Panc1 (cell line): ENCODE results near the gene TBC1D22A.

Source experiments
- CTCF ChIP-seq: fragments of 450-650 bp; IDR thresholded peaks from 2 replicates; pipeline ENCODE4 v1.5.1; 2017; ENCODE audit warnings: mild to moderate bottlenecking
- POLR2AphosphoS5 ChIP-seq: IDR thresholded peaks from 2 replicates; pipeline ENCODE4 v1.6.1; 2012; ENCODE audit warnings: mild to moderate bottlenecking, low read depth, low read length, moderate library complexity
- REST ChIP-seq, 2 experiments: IDR thresholded peaks; 2 replicates each; pipeline ENCODE4 v1.6.1; 2011 to 2012; ENCODE audit warnings: low read depth in 2 of 2, control low read depth in 1 of 2, low read length in 1 of 2, mild to moderate bottlenecking in 1 of 2, moderate library complexity in 1 of 2; ENCODE audit not compliant: insufficient read depth in 1 of 2
- SIN3A ChIP-seq: IDR thresholded peaks from 2 replicates; pipeline ENCODE4 v1.6.1; 2012; ENCODE audit warnings: low read depth, mild to moderate bottlenecking, low read length, moderate library complexity, borderline replicate concordance; ENCODE audit not compliant: insufficient read depth
- TCF7L2 ChIP-seq: IDR thresholded peaks from 2 replicates; pipeline ENCODE4 v1.6.1; 2011; ENCODE audit warnings: mild to moderate bottlenecking, low read depth, low read length, inconsistent platforms

- no peak for TF ChIP-seq POLR2AphosphoS5
- TF ChIP-seq SIN3A = no peak
- no peak for TF ChIP-seq CTCF
- no peak for TF ChIP-seq REST (IDR thresholded peaks at IDR 0.05; ENCODE audit: insufficient read depth in 1 of 2, low read depth in 2 of 2, low read length in 1 of 2)
- no peak for TF ChIP-seq TCF7L2
Observed at GRCh38 chr22:46961591-46962295, 199.3 kb downstream of the TBC1D22A start.
